ENCODE measurements around the gene RMND5B. TPM values are rescaled to one million over a fixed set of nuclear protein-coding genes. Genes with fewer than 3 reads are reported as not detected.

The RMND5B gene
- total and polyA plus RNA-seq, 10 of the 15 experiments (the other 5 are each of a cell fraction or from before 2014, with no cell fraction given) = 1.6 to 50.7 (median 30.9) TPM

- BruUV-seq (replicated peaks) = no TSS peak
- H3K36me3 ChIP-seq (ENCODE audit: control insufficient read depth in 2 of 2, insufficient read depth in 2 of 2, low read length in 1 of 2) = no peaks in the 10 kb centered on the region
- no peak overlapping the region for H3K4me2 ChIP-seq (ENCODE audit: control insufficient read depth, insufficient read depth)
- WGBS (ENCODE audit: insufficient coverage, insufficient replicate concordance, low lambda C conversion rate, missing lambda C conversion rate) = 32% methylated on average over 6 of the region's 6 CpGs
- H3K4me3 ChIP-seq = no peak overlapping the region
- FAIRE-seq (no peak), DNase-seq (ENCODE audit: low read depth, low spot score) (no peak), ATAC-seq (no peak)
- no peak overlapping the region for H3K9ac ChIP-seq (ENCODE audit: control insufficient read depth, insufficient read depth, low read length)
- no peaks in the 10 kb centered on the region for H4K20me1 ChIP-seq (ENCODE audit: control insufficient read depth, insufficient read depth)
- H3K9me3 ChIP-seq (replicated peaks; ENCODE audit: control insufficient read depth, insufficient read depth, low read length) = no peaks in the 10 kb centered on the region
- in situ Hi-C loops (cut with MboI) (no loop called here), intact Hi-C loops (cut with micrococcal nuclease; ENCODE audit: unreplicated experiment) (no loop called here)
- RAD21 ChIA-PET (ENCODE audit: unreplicated experiment) = no interaction called here
- no peaks in the 10 kb centered on the region for H3K79me2 ChIP-seq (ENCODE audit: control insufficient read depth, insufficient read depth, low read length)
- CTCF ChIA-PET = no interaction called here
- SMC1A ChIA-PET (ENCODE audit: uncharacterized antibody, unreplicated experiment) = no interaction called here
- no peak overlapping the region for H2AFZ ChIP-seq (ENCODE audit: control insufficient read depth, low read depth, low read length)
- no peaks in the 10 kb centered on the region; a peak in 1 of 4 replicates for H3K27me3 ChIP-seq (replicated peaks in 1 of 2; ENCODE audit: control insufficient read depth in 2 of 2, insufficient read depth in 2 of 2, low read length in 1 of 2)
- H3K27ac ChIP-seq (ENCODE audit: control insufficient read depth, insufficient read depth) = no peak overlapping the region
- no peak for TF ChIP-seq ATF7 (IDR thresholded peaks at IDR 0.05; ENCODE audit: low read depth)
- no peak for TF ChIP-seq ZBED1 (IDR thresholded peaks at IDR 0.05; ENCODE audit: borderline replicate concordance)
- no peaks in the 10 kb centered on the region for H3K4me1 ChIP-seq (ENCODE audit: control insufficient read depth, insufficient read depth, low read length)
- POLR2A ChIA-PET = no interaction called here
Measured at GRCh38 chr5:178176791-178177190, 46.0 kb downstream of the RMND5B start.

- RAD21 ChIA-PET (ENCODE audit: unreplicated experiment) = no interaction called here
- TF ChIP-seq, protein P1, sequence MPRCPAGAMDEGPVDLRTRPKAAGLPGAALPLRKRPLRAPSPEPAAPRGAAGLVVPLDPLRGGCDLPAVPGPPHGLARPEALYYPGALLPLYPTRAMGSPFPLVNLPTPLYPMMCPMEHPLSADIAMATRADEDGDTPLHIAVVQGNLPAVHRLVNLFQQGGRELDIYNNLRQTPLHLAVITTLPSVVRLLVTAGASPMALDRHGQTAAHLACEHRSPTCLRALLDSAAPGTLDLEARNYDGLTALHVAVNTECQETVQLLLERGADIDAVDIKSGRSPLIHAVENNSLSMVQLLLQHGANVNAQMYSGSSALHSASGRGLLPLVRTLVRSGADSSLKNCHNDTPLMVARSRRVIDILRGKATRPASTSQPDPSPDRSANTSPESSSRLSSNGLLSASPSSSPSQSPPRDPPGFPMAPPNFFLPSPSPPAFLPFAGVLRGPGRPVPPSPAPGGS (IDR thresholded peaks at IDR 0.05; ENCODE audit: borderline replicate concordance, insufficient read depth, low read depth, low read length, poor library complexity, severe bottlenecking) = no peak
- TF ChIP-seq, protein P2, sequence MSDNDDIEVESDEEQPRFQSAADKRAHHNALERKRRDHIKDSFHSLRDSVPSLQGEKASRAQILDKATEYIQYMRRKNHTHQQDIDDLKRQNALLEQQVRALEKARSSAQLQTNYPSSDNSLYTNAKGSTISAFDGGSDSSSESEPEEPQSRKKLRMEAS (IDR thresholded peaks at IDR 0.05; ENCODE audit: low read depth, low read length) = no peak
- TF ChIP-seq YBX1 (IDR thresholded peaks at IDR 0.05) (no peak), CBFB (IDR thresholded peaks at IDR 0.05; ENCODE audit: low read depth) (no peak), ZNF24 (IDR thresholded peaks at IDR 0.05) (no peak), BRCA1 (IDR thresholded peaks at IDR 0.05; ENCODE audit: low read depth, low read length) (no peak)
- TF ChIP-seq, protein P3, sequence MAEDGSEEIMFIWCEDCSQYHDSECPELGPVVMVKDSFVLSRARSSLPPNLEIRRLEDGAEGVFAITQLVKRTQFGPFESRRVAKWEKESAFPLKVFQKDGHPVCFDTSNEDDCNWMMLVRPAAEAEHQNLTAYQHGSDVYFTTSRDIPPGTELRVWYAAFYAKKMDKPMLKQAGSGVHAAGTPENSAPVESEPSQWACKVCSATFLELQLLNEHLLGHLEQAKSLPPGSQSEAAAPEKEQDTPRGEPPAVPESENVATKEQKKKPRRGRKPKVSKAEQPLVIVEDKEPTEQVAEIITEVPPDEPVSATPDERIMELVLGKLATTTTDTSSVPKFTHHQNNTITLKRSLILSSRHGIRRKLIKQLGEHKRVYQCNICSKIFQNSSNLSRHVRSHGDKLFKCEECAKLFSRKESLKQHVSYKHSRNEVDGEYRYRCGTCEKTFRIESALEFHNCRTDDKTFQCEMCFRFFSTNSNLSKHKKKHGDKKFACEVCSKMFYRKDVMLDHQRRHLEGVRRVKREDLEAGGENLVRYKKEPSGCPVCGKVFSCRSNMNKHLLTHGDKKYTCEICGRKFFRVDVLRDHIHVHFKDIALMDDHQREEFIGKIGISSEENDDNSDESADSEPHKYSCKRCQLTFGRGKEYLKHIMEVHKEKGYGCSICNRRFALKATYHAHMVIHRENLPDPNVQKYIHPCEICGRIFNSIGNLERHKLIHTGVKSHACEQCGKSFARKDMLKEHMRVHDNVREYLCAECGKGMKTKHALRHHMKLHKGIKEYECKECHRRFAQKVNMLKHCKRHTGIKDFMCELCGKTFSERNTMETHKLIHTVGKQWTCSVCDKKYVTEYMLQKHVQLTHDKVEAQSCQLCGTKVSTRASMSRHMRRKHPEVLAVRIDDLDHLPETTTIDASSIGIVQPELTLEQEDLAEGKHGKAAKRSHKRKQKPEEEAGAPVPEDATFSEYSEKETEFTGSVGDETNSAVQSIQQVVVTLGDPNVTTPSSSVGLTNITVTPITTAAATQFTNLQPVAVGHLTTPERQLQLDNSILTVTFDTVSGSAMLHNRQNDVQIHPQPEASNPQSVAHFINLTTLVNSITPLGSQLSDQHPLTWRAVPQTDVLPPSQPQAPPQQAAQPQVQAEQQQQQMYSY (CRISPR knock-in tag; IDR thresholded peaks at IDR 0.05) = no peak
- TF ChIP-seq, protein P4, sequence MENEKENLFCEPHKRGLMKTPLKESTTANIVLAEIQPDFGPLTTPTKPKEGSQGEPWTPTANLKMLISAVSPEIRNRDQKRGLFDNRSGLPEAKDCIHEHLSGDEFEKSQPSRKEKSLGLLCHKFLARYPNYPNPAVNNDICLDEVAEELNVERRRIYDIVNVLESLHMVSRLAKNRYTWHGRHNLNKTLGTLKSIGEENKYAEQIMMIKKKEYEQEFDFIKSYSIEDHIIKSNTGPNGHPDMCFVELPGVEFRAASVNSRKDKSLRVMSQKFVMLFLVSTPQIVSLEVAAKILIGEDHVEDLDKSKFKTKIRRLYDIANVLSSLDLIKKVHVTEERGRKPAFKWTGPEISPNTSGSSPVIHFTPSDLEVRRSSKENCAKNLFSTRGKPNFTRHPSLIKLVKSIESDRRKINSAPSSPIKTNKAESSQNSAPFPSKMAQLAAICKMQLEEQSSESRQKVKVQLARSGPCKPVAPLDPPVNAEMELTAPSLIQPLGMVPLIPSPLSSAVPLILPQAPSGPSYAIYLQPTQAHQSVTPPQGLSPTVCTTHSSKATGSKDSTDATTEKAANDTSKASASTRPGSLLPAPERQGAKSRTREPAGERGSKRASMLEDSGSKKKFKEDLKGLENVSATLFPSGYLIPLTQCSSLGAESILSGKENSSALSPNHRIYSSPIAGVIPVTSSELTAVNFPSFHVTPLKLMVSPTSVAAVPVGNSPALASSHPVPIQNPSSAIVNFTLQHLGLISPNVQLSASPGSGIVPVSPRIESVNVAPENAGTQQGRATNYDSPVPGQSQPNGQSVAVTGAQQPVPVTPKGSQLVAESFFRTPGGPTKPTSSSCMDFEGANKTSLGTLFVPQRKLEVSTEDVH (IDR thresholded peaks at IDR 0.05; ENCODE audit: low read depth, partially characterized antibody) = no peak
Measured at GRCh38 chr5:178177569-178177968, 46.8 kb downstream of the RMND5B start.

More at GRCh38 chr5:178177569-178177968, 46.8 kb downstream of the RMND5B start:
- SMC1A ChIA-PET (ENCODE audit: uncharacterized antibody, unreplicated experiment) = no interaction called here
- Histone ChIP-seq H3K27me3 (replicated peaks in 1 of 2; ENCODE audit: control insufficient read depth in 2 of 2, insufficient read depth in 2 of 2, low read length in 1 of 2) (no peaks in the 10 kb centered on the region; a peak in 1 of 4 replicates), H3K4me2 (ENCODE audit: control insufficient read depth, insufficient read depth) (no peak overlapping the region), H3K9me3 (replicated peaks; ENCODE audit: control insufficient read depth, insufficient read depth, low read length) (no peaks in the 10 kb centered on the region), H3K9ac (ENCODE audit: control insufficient read depth, insufficient read depth, low read length) (no peak overlapping the region), H3K36me3 (ENCODE audit: control insufficient read depth in 2 of 2, insufficient read depth in 2 of 2, low read length in 1 of 2) (no peaks in the 10 kb centered on the region), H2AFZ (ENCODE audit: control insufficient read depth, low read depth, low read length) (no peak overlapping the region), H4K20me1 (ENCODE audit: control insufficient read depth, insufficient read depth) (no peaks in the 10 kb centered on the region), H3K79me2 (ENCODE audit: control insufficient read depth, insufficient read depth, low read length) (no peaks in the 10 kb centered on the region), H3K4me3 (no peak overlapping the region), H3K4me1 (ENCODE audit: control insufficient read depth, insufficient read depth, low read length) (no peaks in the 10 kb centered on the region), H3K27ac (ENCODE audit: control insufficient read depth, insufficient read depth) (no peak overlapping the region)
- in situ Hi-C loops (cut with MboI) (no loop called here), intact Hi-C loops (cut with micrococcal nuclease; ENCODE audit: unreplicated experiment) (no loop called here)
- POLR2A ChIA-PET = no interaction called here
- FAIRE-seq = no peak
- DNase-seq (ENCODE audit: low read depth, low spot score) = no peak
- WGBS (ENCODE audit: insufficient coverage, insufficient replicate concordance, low lambda C conversion rate, missing lambda C conversion rate) = 39% methylated on average over 8 of the region's 8 CpGs
- CTCF ChIA-PET = no interaction called here
- BruUV-seq (replicated peaks) = no TSS peak
- no peak for ATAC-seq

All from GM12878 (cell line).